Right lobe of liver (tissue), 6 donors: ENCODE data around the gene ZKSCAN3. TPM values are rescaled to one million over a fixed set of nuclear protein-coding genes. Genes with fewer than 3 reads are reported as not detected.

Experiments
- ATAC-seq, 4 donors: fragments of 200-7000 bp; cut with Tn5 transposase; one replicate each; pipeline ENCODE4 v1.9.1; 2020; ENCODE audit warnings: mild to moderate bottlenecking in 4 of 4, moderate library complexity in 4 of 4
- DNase-seq, 3 donors: peaks; one replicate each; pipeline ENCODE4 v3.0.0-alpha.2; 2020
- H3K27ac ChIP-seq, 3 donors: fragments of 200-600 bp; one replicate each; pipeline ENCODE4 v1.8.0; 2022
- H3K27me3 ChIP-seq, 2 donors: fragments of 200-600 bp; one replicate each; pipeline ENCODE4 v1.8.0; 2022
- H3K36me3 ChIP-seq, 4 donors: fragments of 200-600 bp; sonication (generic) in 1 of 4; one replicate each; pipeline versions ENCODE4 v1.5.1 to v1.8.0; 2017 to 2022; ENCODE audit warnings: control low read depth in 1 of 4
- H3K4me1 ChIP-seq, 4 donors: fragments of 200-600 bp; sonication (generic) in 1 of 4; one replicate each; pipeline versions ENCODE4 v1.5.1 to v1.8.0; 2017 to 2022; ENCODE audit warnings: control low read depth in 1 of 4
- H3K4me3 ChIP-seq, 3 donors: fragments of 200-600 bp; one replicate each; pipeline ENCODE4 v1.8.0; 2022
- H3K9me3 ChIP-seq, 4 donors: fragments of 200-600 bp; sonication (generic) in 1 of 4; one replicate each; pipeline versions ENCODE4 v1.5.1 to v1.8.0; 2017 to 2022; ENCODE audit warnings: control low read depth in 1 of 4
- POLR2A ChIP-seq: fragments of 450-650 bp; IDR thresholded peaks from one replicate; pipeline ENCODE4 v1.6.1; 2017; ENCODE audit warnings: antibody characterized with exemption, mild to moderate bottlenecking
- WGBS: methylation state at CpG from one replicate; pipeline ENCODE4 v1.1.6; 2018; ENCODE audit warnings: low coverage, low lambda C conversion rate; ENCODE audit not compliant: insufficient coverage; ENCODE audit errors: missing lambda C conversion rate; 5-methylcytosine and 5-hydroxymethylcytosine counted together
- intact Hi-C, 2 donors: fragments of 100-400 bp; cut with DNase I; formaldehyde crosslinking; loops; one replicate each; pipeline versions ENCODE4 v1.11.2 to v1.14.1; 2022
- total RNA-seq, 6 experiments: library from RNA; depleted of rRNA in 2 of 6; stranded (reverse); fragments of >200 nt in 2 of 6; fragmentation: NEBNext Ultra II Directional in 3 of 6; extraction: Animal tissue kit (Norgen Biotek cat#: 25700) in 3 of 6; gene quantifications; one replicate each; pipeline versions ENCODE4 v1.1.0 to v1.2.4, GENCODE V29; 2016 to 2023
- TF ChIP-seq, protein P1 (sequence below), 4 donors: fragments of 200-600 bp in 3 of 4; fragments of 450-650 bp in 1 of 4; IDR thresholded peaks; one replicate each; pipeline versions ENCODE4 v1.5.1 to v1.8.0; 2016 to 2022; ENCODE audit warnings: antibody characterized with exemption in 4 of 4, mild to moderate bottlenecking in 2 of 4
- donor health status: DM: no; HTN: yes; CAD: no.
- donor health status: DM: no; HTN: no; CAD: no.
- donor health status: DM: no; HTN: no; CAD: no.
- donor health status: DM: no; HTN: yes; CAD: no.
- donor health status: DM: no; HTN: yes; CAD: no.

The ZKSCAN3 gene
- total RNA-seq, 6 experiments from 2014 or later: 1.3 to 3.8 (median 2.5) TPM

DNA sequence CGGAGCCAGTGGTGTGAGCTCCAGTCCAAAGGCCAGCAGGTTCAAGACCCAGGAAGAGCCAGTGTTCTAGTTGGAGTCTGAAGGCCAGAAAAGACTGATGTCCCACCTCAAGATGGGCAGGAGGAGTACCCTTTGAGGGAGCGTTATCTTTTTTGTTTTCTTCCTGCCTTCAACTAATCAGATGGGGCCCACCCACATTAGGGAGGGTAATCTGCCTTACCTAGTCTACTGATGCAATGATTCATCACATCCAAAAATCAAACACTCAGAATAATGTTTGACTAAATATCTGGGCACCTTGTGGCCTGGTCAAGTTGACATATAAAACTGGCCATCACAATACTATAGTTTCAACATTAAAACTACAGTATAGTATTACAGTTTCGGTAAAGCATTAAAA lies 19.7 kb downstream of the ZKSCAN3 start:
- H3K27me3 ChIP-seq: no peaks in the 10 kb centered on the region
- DNase-seq (no peak), ATAC-seq (no peak)
- no peaks in the 10 kb centered on the region for H3K4me1 ChIP-seq
- H3K9me3 ChIP-seq: no peaks in the 10 kb centered on the region
- intact Hi-C loops: loop anchor here in 1 of 2 donors (10.0 kb wide), 1 partner anchor 235 kb away; no protein-coding TSS in a partner anchor
- TF ChIP-seq, protein P1, sequence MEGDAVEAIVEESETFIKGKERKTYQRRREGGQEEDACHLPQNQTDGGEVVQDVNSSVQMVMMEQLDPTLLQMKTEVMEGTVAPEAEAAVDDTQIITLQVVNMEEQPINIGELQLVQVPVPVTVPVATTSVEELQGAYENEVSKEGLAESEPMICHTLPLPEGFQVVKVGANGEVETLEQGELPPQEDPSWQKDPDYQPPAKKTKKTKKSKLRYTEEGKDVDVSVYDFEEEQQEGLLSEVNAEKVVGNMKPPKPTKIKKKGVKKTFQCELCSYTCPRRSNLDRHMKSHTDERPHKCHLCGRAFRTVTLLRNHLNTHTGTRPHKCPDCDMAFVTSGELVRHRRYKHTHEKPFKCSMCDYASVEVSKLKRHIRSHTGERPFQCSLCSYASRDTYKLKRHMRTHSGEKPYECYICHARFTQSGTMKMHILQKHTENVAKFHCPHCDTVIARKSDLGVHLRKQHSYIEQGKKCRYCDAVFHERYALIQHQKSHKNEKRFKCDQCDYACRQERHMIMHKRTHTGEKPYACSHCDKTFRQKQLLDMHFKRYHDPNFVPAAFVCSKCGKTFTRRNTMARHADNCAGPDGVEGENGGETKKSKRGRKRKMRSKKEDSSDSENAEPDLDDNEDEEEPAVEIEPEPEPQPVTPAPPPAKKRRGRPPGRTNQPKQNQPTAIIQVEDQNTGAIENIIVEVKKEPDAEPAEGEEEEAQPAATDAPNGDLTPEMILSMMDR (IDR thresholded peaks at IDR 0.05): no peak
- TF ChIP-seq POLR2A: no peak
- no peak overlapping the region for H3K4me3 ChIP-seq
- peaks cover 0 to 15% (median 3%) of the 10 kb centered on the region in 4 donors for H3K36me3 ChIP-seq
- WGBS: 100% methylated on average over 3 of the region's 3 CpGs
- H3K27ac ChIP-seq: no peak overlapping the region

DNA sequence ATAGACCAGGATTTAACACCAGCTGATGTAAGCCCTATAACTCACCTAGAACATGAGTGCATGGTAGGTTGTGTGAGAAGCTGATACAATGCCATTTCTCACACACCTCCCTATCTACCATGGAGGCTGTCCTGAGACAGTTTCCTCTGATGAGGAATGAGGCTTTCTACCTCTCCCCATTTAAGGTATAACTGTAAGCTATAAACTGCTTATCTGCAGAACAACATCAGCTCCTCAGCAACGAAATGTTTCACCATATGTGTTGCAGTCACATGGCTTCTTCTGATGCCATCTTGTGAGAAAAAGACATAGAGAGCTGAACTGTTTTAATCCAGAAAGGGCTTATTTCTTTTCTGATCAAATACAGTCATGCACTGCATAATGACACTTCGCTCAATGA lies 20.7 kb downstream of the ZKSCAN3 start:
- 55% methylated on average over 2 of the region's 2 CpGs for WGBS
- ATAC-seq: no peak

DNA sequence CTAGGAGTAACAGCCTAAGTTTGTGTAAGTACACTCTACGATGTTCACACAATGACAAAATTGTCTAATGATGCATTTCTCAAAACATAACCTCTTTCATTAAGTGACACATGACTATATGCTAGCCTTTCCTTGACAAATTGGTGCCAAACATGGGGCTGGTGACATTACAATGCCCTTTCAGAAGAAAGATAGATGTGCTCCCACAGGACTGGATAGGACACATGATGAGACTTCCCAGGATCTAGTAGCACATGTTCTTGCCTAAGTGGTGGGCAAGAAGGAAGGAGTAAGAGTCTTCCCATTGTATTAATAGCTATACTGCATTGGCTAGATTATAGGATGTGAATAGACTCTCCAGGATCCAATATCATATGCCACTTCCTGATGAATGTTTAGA lies 21.5 kb downstream of the ZKSCAN3 start:
- H3K4me3 ChIP-seq: no peak overlapping the region
- no peak for TF ChIP-seq POLR2A
- TF ChIP-seq, protein P1 (IDR thresholded peaks at IDR 0.05): no peak
- H3K27ac ChIP-seq: no peak overlapping the region
- H3K4me1 ChIP-seq: no peaks in the 10 kb centered on the region
- 86% methylated on average over 1 of the region's 1 CpG for WGBS
- no peaks in the 10 kb centered on the region for H3K9me3 ChIP-seq
- DNase-seq (no peak), ATAC-seq (no peak)
- no peaks in the 10 kb centered on the region for H3K36me3 ChIP-seq
- no peaks in the 10 kb centered on the region for H3K27me3 ChIP-seq
- intact Hi-C loops: no loop called here

More for the DNA sequence above, 20.7 kb downstream of the ZKSCAN3 start:
- H3K27ac ChIP-seq: no peak overlapping the region
- peaks cover 0 to 7% (median 1%) of the 10 kb centered on the region in 4 donors for H3K36me3 ChIP-seq
- intact Hi-C loops: no loop called here
- H3K9me3 ChIP-seq: no peaks in the 10 kb centered on the region
- no peaks in the 10 kb centered on the region for H3K4me1 ChIP-seq
- no peak overlapping the region for H3K4me3 ChIP-seq
- H3K27me3 ChIP-seq: no peaks in the 10 kb centered on the region
- no peak for DNase-seq
- TF ChIP-seq, protein P1 (IDR thresholded peaks at IDR 0.05): no peak
- no peak for TF ChIP-seq POLR2A

DNA sequence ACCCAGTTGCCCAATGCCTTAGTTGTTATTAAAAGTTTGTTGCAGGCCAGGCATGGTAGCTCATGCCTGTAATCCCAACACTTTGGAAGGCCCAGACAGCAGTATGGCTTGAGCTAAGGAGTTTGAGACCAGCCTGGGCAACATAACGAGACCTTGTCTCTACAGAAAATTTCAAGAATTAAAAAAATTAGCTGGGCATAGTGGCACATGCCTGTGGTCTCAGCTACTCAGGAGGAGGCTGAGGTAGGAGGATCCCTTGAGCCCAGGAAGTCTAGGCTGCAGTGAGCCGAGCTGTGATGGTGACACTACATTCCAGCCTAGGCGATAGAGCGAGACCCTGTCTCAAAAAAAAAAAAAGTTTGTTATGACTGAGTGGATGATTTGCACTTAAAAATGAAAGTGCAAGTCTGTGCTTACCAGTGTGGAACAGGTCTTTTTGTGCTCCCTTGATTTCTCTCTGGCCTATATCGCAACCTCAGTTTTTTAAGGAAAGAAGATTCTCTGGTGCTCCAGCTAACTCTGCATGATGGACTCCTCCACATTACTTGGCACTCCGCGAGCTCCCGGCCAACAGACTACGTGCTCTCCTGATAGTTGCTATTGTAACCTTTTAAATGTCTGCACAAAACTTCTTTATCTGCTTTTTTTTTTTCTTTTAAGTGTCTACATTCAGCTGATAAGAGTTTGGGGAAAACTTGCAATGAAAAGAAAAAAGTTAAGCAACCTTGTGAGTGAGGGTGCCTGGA lies 22.1 kb downstream of the ZKSCAN3 start:
- intact Hi-C loops: no loop called here
- H3K4me3 ChIP-seq: no peak overlapping the region
- ATAC-seq (no peak), DNase-seq (no peak)
- no peaks in the 10 kb centered on the region for H3K27me3 ChIP-seq
- H3K36me3 ChIP-seq: no peaks in the 10 kb centered on the region
- H3K9me3 ChIP-seq: no peaks in the 10 kb centered on the region
- TF ChIP-seq POLR2A: no peak
- TF ChIP-seq, protein P1 (IDR thresholded peaks at IDR 0.05): no peak
- H3K4me1 ChIP-seq: no peaks in the 10 kb centered on the region
- H3K27ac ChIP-seq: no peak overlapping the region
- WGBS: 82% methylated on average over 8 of the region's 9 CpGs
